IMR-90 (cell line): ENCODE data around the gene STAT1. TPM values are rescaled to one million over a fixed set of nuclear protein-coding genes. Genes with fewer than 3 reads are reported as not detected.
"Not testable (repeated sequence)": the region's sequence is repeated elsewhere in the genome, so short reads cannot be mapped to it uniquely, and the experiment has no call there.

Experiments used
- ATAC-seq: fragments of 200-7000 bp; cut with Tn5 transposase; 2 replicates; pipeline ENCODE4 v1.9.1; 2020; ENCODE audit warnings: low read depth, mild to moderate bottlenecking, moderate library complexity
- BruUV-seq: library from RNA; stranded (reverse); fragments of 400-500 nt; replicated peaks from 2 replicates; lab custom pipeline; 2021; lab: Mats Ljungman, UMichigan
- CTCF ChIA-PET: fragments of 300-600 bp; formaldehyde crosslinking; extraction: SDS; loops from one replicate; lab custom pipeline; 2021; ENCODE audit warnings: antibody characterized with exemption; lab: Yijun Ruan, JAX
- POLR2A ChIA-PET: fragments of 300-600 bp; sonication (Branson Sonifier 250); formaldehyde crosslinking; loops from one replicate; lab custom pipeline; 2022; ENCODE audit warnings: antibody characterized with exemption; ENCODE audit not compliant: unreplicated experiment; lab: Charles Lee
- DNase-seq: peaks from one replicate; pipeline ENCODE4 v3.0.0; 2013
- H2AFZ ChIP-seq: replicated peaks from 2 replicates; pipeline ENCODE3; 2013; ENCODE audit warnings: low read length, mild to moderate bottlenecking; ENCODE audit not compliant: poor library complexity
- H2AK5ac ChIP-seq: 2 replicates; pipeline ENCODE4 v1.6.1; 2013; ENCODE audit warnings: low read depth, low read length, inconsistent platforms
- H2AK9ac ChIP-seq: replicated peaks from 2 replicates; pipeline ENCODE3; 2013; ENCODE audit warnings: mild to moderate bottlenecking, low read depth, low read length, moderate library complexity; ENCODE audit not compliant: poor library complexity
- H2BK120ac ChIP-seq: 2 replicates; pipeline ENCODE4 v1.6.1; 2013; ENCODE audit warnings: low read depth, low read length, inconsistent platforms
- H2BK15ac ChIP-seq: 3 replicates; pipeline ENCODE4 v1.6.1; 2013; ENCODE audit warnings: low read depth, low read length, inconsistent platforms
- H2BK20ac ChIP-seq: 2 replicates; pipeline ENCODE4 v1.6.1; 2013; ENCODE audit warnings: low read depth, mild to moderate bottlenecking, inconsistent platforms, low read length, moderate library complexity
- H2BK5ac ChIP-seq: 2 replicates; pipeline ENCODE4 v1.6.1; 2013; ENCODE audit warnings: mild to moderate bottlenecking, low read depth, low read length, inconsistent platforms; ENCODE audit not compliant: poor library complexity, severe bottlenecking
- H3K14ac ChIP-seq: replicated peaks from 2 replicates; pipeline ENCODE4 v1.6.1; 2013; ENCODE audit warnings: low read depth, low read length, inconsistent platforms
- H3K18ac ChIP-seq: 2 replicates; pipeline ENCODE4 v1.6.1; 2013; ENCODE audit warnings: low read depth, low read length, control low read depth
- H3K23ac ChIP-seq: 2 replicates; pipeline ENCODE4 v1.6.1; 2013; ENCODE audit warnings: low read depth, low read length, inconsistent platforms
- H3K27ac ChIP-seq: 2 replicates; pipeline ENCODE4 v1.5.1; 2013; ENCODE audit warnings: mild to moderate bottlenecking, control low read depth, low read length; ENCODE audit not compliant: insufficient read depth
- H3K27me3 ChIP-seq: 2 replicates; pipeline ENCODE4 v1.6.1; 2013; ENCODE audit warnings: low read length; ENCODE audit not compliant: control insufficient read depth, insufficient read depth
- H3K36me3 ChIP-seq: 2 replicates; pipeline ENCODE4 v1.6.1; 2013; ENCODE audit warnings: low read length, mixed read lengths; ENCODE audit not compliant: control insufficient read depth, insufficient read depth
- H3K4ac ChIP-seq: 2 replicates; pipeline ENCODE4 v1.6.1; 2013; ENCODE audit warnings: low read depth, low read length, inconsistent platforms
- H3K4me1 ChIP-seq: 2 replicates; pipeline ENCODE4 v1.6.1; 2013; ENCODE audit warnings: low read length, mixed read lengths; ENCODE audit not compliant: control insufficient read depth, insufficient read depth
- H3K4me2 ChIP-seq: 2 replicates; pipeline ENCODE4 v1.6.1; 2013; ENCODE audit warnings: low read depth, mild to moderate bottlenecking, control low read depth, low read length, moderate library complexity
- H3K4me3 ChIP-seq: 2 replicates; pipeline ENCODE4 v1.5.1; 2013; ENCODE audit warnings: low read depth, mild to moderate bottlenecking, control low read depth, low read length, moderate library complexity; ENCODE audit not compliant: insufficient read depth
- H3K56ac ChIP-seq: 2 replicates; pipeline ENCODE4 v1.6.1; 2013; ENCODE audit warnings: low read length, inconsistent platforms; ENCODE audit not compliant: insufficient read depth; ENCODE audit errors: extremely low read depth
- H3K79me1 ChIP-seq, 2 experiments: 2 replicates each; pipeline ENCODE4 v1.6.1; 2013; ENCODE audit warnings: low read length in 2 of 2, inconsistent platforms in 1 of 2, low read depth in 1 of 2
- H3K9ac ChIP-seq: 2 replicates; pipeline ENCODE4 v1.6.1; 2013; ENCODE audit warnings: low read depth, low read length, control low read depth
- H3K9me1 ChIP-seq: 2 replicates; pipeline ENCODE4 v1.6.1; 2013; ENCODE audit warnings: low read length, inconsistent platforms; ENCODE audit not compliant: insufficient read depth
- H3K9me3 ChIP-seq: 2 replicates; pipeline ENCODE4 v1.6.1; 2013; ENCODE audit warnings: low read length; ENCODE audit not compliant: control insufficient read depth, insufficient read depth
- H4K20me1 ChIP-seq: 2 replicates; pipeline ENCODE4 v1.6.1; 2013; ENCODE audit warnings: low read length, inconsistent platforms; ENCODE audit not compliant: insufficient read depth
- H4K5ac ChIP-seq: 2 replicates; pipeline ENCODE4 v1.6.1; 2013; ENCODE audit warnings: mild to moderate bottlenecking, low read depth, low read length, control low read depth
- H4K8ac ChIP-seq, 2 experiments: 2 replicates each; pipeline ENCODE4 v1.6.1; 2013; ENCODE audit warnings: low read depth in 2 of 2, low read length in 2 of 2, control low read depth in 1 of 2, inconsistent platforms in 1 of 2
- H4K91ac ChIP-seq: 2 replicates; pipeline ENCODE4 v1.6.1; 2013; ENCODE audit warnings: low read depth, low read length, inconsistent platforms; ENCODE audit not compliant: insufficient read depth
- CEBPB ChIP-seq: IDR thresholded peaks from 2 replicates; pipeline ENCODE4 v1.6.1; 2012; ENCODE audit warnings: low read depth, low read length, improper control_type of control experiment
- CTCF ChIP-seq: conservative IDR thresholded peaks from 2 replicates; pipeline ENCODE4 v1.5.1; 2012; ENCODE audit warnings: mild to moderate bottlenecking, low read depth, low read length, improper control_type of control experiment
- FOS ChIP-seq: fragments of 150-350 bp; IDR thresholded peaks from 2 replicates; pipeline ENCODE4 v1.6.1; 2016; ENCODE audit warnings: low read depth, low read length
- MAFK ChIP-seq: IDR thresholded peaks from 2 replicates; pipeline ENCODE4 v1.6.1; 2012; ENCODE audit warnings: low read depth, low read length, improper control_type of control experiment
- POLR2A ChIP-seq: IDR thresholded peaks from 2 replicates; pipeline ENCODE4 v1.6.1; 2012; ENCODE audit warnings: mild to moderate bottlenecking, low read depth, low read length
- RAD21 ChIP-seq: IDR thresholded peaks from 2 replicates; pipeline ENCODE4 v1.6.1; 2012; ENCODE audit warnings: low read length, improper control_type of control experiment
- RFX5 ChIP-seq: IDR thresholded peaks from 2 replicates; pipeline ENCODE4 v1.8.0; 2012; ENCODE audit warnings: low read depth, mild to moderate bottlenecking, low read length, moderate library complexity
- SMC3 ChIP-seq: fragments of 150-350 bp; IDR thresholded peaks from 2 replicates; pipeline ENCODE4 v1.6.1; 2016; ENCODE audit warnings: low read depth, mild to moderate bottlenecking, antibody characterized with exemption, low read length, moderate library complexity
- WGBS, 2 experiments: methylation state at CpG; one replicate each; pipeline versions ENCODE4 v1.1.5 to v1.1.7; 2013; ENCODE audit warnings: missing lambda C conversion rate in 2 of 2; ENCODE audit not compliant: insufficient read length in 1 of 2; ENCODE audit errors: extremely low coverage in 2 of 2; 5-methylcytosine and 5-hydroxymethylcytosine counted together
- dilution Hi-C: fragments of 300-500 bp; cut with HindIII; formaldehyde crosslinking; loops from one replicate; pipeline ENCODE4 v1.14.3; 2018; ENCODE audit warnings: low sequenced_read_pairs; ENCODE audit not compliant: unreplicated experiment
- in situ Hi-C: fragments of 300-500 bp; cut with MboI; formaldehyde crosslinking; loops from 3 replicates; pipeline ENCODE4 v1.14.3; 2019; ENCODE audit warnings: low sequenced_read_pairs, inconsistent platforms, mixed read lengths
- intact Hi-C: fragments of 100-400 bp; cut with micrococcal nuclease; formaldehyde crosslinking; loops from 2 replicates; pipeline ENCODE4 v1.10.0; 2022
- polyA plus RNA-seq, 3 experiments: library from polyadenylated mRNA; depleted of rRNA; stranded (reverse); fragments of >200 nt; gene quantifications; 2 replicates each; pipeline ENCODE4 v1.2.3, GENCODE V29; 2012; ENCODE audit warnings: low replicate concordance in 1 of 3
- total RNA-seq: library from RNA; depleted of rRNA; stranded (reverse); fragments of >200 nt; gene quantifications from 2 replicates; pipeline ENCODE4 v1.2.3, GENCODE V29; 2012

STAT1 gene
- total and polyA plus RNA-seq, 2 of the 4 experiments (the other 2 are of a cell fraction): 43.2 to 67.9 TPM

DNA sequence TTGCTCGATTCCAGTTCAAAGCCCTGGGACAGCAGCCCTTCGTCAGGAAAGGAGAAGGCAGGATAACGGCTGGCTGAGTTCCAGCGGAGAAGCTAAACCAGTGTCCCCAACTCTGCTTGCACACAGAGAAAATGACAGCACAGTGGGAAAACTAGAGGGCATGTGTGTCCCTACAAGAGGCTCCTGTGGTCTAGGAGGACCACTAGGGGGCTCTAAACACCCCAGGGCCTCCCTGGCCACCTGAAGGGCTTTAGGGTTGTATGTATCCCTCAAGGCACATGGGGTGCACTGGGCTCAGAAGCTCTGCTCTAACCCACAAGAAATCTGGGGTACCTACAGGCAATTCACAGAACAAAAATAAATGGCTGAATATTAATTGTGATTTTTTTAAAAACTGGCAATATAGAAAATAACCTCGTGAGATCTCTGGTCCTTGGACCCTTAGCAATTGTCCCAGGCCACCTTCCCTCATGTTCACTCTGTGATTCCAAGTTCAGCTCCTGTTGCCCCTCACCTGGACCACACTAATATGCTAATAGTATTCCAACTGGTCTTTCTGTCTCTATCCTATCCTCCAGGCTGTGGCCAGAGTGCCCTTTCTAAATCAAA is 17.5 kb downstream of the STAT1 start:
- H4K5ac ChIP-seq: no peak overlapping the region
- H3K4me2 ChIP-seq: no peak overlapping the region
- no peak overlapping the region for H3K9ac ChIP-seq
- H3K14ac ChIP-seq: no peak overlapping the region
- in situ Hi-C loops (no loop called here), intact Hi-C loops (no loop called here), dilution Hi-C loops (no loop called here)
- WGBS, 2 experiments: 84% methylated on average over 3 of the region's 5 CpGs; no CpG with 5 or more reads in 1 of the 2 experiments
- no peaks in the 10 kb centered on the region for H3K27me3 ChIP-seq
- H3K4me3 ChIP-seq: no peak overlapping the region
- peak; percentile 34 for DNase-seq
- H2AFZ ChIP-seq: no peak overlapping the region
- H3K79me1 ChIP-seq: peaks cover 10 to 19% of the 10 kb centered on the region in 2 experiments
- no peak overlapping the region for H3K27ac ChIP-seq
- H3K36me3 ChIP-seq: peaks cover 62% of the 10 kb centered on the region
- no TSS peak for BruUV-seq
- no peak overlapping the region for H2AK5ac ChIP-seq
- H3K9me3 ChIP-seq: no peaks in the 10 kb centered on the region
- H2BK120ac ChIP-seq: no peak overlapping the region
- H3K56ac ChIP-seq: no peak overlapping the region
- H2AK9ac ChIP-seq: no peak overlapping the region
- ChIA-PET POLR2A (no interaction called here), CTCF (interaction anchor here (0.8 kb wide), 1 partner anchor 16 kb away, joined by 5 read pairs; no protein-coding TSS in a partner anchor)
- H3K9me1 ChIP-seq: peaks cover 2% of the 10 kb centered on the region; the same call in 1 of the 2 replicates
- no peak overlapping the region for H4K91ac ChIP-seq
- peak; percentile 70 for ATAC-seq
- no peak overlapping the region for H3K18ac ChIP-seq
- no peak overlapping the region for H2BK15ac ChIP-seq
- H4K8ac ChIP-seq: no peak overlapping the region
- TF ChIP-seq CTCF (peak; percentile 57), SMC3 (peak; percentile 47), MAFK (no peak), POLR2A (no peak), FOS (no peak), RAD21 (peak; percentile 44), CEBPB (no peak), RFX5 (no peak)
- no peak overlapping the region for H2BK20ac ChIP-seq
- H2BK5ac ChIP-seq: no peak overlapping the region
- 0 out of 2 replicates have a peak, but pooled peaks cover 4% of the 10 kb centered on the region for H4K20me1 ChIP-seq
- H3K23ac ChIP-seq: no peak overlapping the region
- no peaks in the 10 kb centered on the region for H3K4me1 ChIP-seq
- H3K4ac ChIP-seq: no peak overlapping the region

DNA sequence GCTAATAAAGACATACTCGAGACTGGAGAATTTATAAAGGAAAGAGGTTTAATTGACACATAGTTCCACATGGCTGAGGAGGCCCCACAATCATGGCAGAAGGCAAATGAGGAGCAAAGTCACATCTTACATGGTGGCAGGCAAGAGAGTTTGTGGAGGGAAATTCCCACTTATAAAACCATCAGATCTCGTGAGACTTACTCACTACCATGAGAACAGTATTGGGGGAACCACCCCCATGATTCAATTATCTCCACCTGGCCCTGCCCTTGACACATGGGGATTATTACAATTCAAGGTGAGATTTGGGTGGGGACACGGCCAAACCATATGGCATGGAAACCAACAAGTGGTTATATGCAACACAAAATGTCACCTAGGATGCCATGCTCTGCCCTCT is 18.7 kb downstream of the STAT1 start:
- DNase-seq, H3K9ac ChIP-seq, H2BK120ac ChIP-seq, in situ Hi-C loops, H3K4me1 ChIP-seq, H2AK5ac ChIP-seq, H2AFZ ChIP-seq, H3K4me2 ChIP-seq, ATAC-seq, H4K5ac ChIP-seq, H3K23ac ChIP-seq, H3K27me3 ChIP-seq, H2BK15ac ChIP-seq, H4K91ac ChIP-seq, dilution Hi-C loops, H2BK5ac ChIP-seq, H3K27ac ChIP-seq, H3K14ac ChIP-seq, H2BK20ac ChIP-seq, H3K4ac ChIP-seq, H3K56ac ChIP-seq, H3K4me3 ChIP-seq, H4K8ac ChIP-seq, H3K18ac ChIP-seq, H4K20me1 ChIP-seq, POLR2A ChIA-PET, intact Hi-C loops, CTCF ChIA-PET, H3K9me3 ChIP-seq, H2AK9ac ChIP-seq, H3K9me1 ChIP-seq, BruUV-seq: not testable (repeated sequence)
- no CpG with 5 or more reads among the region's 3 CpGs for WGBS, 2 experiments
- peaks cover 10 to 19% of the 10 kb centered on the region in 2 experiments for H3K79me1 ChIP-seq
- H3K36me3 ChIP-seq: peaks cover 61% of the 10 kb centered on the region
